GM12878 (cell line): ENCODE data around the gene SUB1. TPM values are rescaled to one million over a fixed set of nuclear protein-coding genes. Genes with fewer than 3 reads are reported as not detected.

ENCODE experiments used
- ATAC-seq: fragments of 200-7000 bp; cut with Tn5 transposase; 3 replicates; pipeline ENCODE4 v1.9.1; 2020; ENCODE audit warnings: mild to moderate bottlenecking, moderate library complexity
- BruUV-seq: library from RNA; stranded (reverse); fragments of 400-500 nt; replicated peaks from 2 replicates; lab custom pipeline; 2021; lab: Mats Ljungman, UMichigan
- CTCF ChIA-PET: fragments of 300-600 bp; sonication (Branson Sonifier 250); formaldehyde crosslinking; extraction: SDS; loops from one replicate; lab custom pipeline; 2021; ENCODE audit warnings: inconsistent platforms; lab: Yijun Ruan, JAX
- POLR2A ChIA-PET: fragments of 350-600 bp; formaldehyde crosslinking; extraction: SDS; loops from one replicate; lab custom pipeline; 2021; ENCODE audit warnings: inconsistent platforms; lab: Charles Lee
- RAD21 ChIA-PET: fragments of 300-600 bp; sonication (Branson Sonifier 250); formaldehyde crosslinking; loops from one replicate; lab custom pipeline; 2023; ENCODE audit warnings: antibody characterized with exemption; ENCODE audit not compliant: unreplicated experiment; lab: Charles Lee
- SMC1A ChIA-PET: fragments of 300-600 bp; sonication (Branson Sonifier 250); formaldehyde crosslinking; loops from one replicate; lab custom pipeline; 2023; ENCODE audit not compliant: unreplicated experiment, uncharacterized antibody; lab: Charles Lee
- DNase-seq: peaks from one replicate; pipeline ENCODE4 v3.0.0-alpha.2; 2011; ENCODE audit warnings: low read depth, low spot score
- FAIRE-seq: peaks from 3 replicates; lab custom pipeline; 2011; peaks lifted over from hg19 to GRCh38; lab: Jason Lieb, UNC
- H2AFZ ChIP-seq: 2 replicates; pipeline ENCODE4 v1.6.0; 2011; ENCODE audit warnings: low read depth, low read length, control low read depth; ENCODE audit not compliant: control insufficient read depth
- H3K27ac ChIP-seq: 2 replicates; pipeline ENCODE4 v1.5.1; 2011; ENCODE audit warnings: control low read depth; ENCODE audit not compliant: control insufficient read depth, insufficient read depth
- H3K27me3 ChIP-seq, 2 experiments: replicated peaks in 1 of 2; 2 replicates each; pipeline versions ENCODE4 v1.6.0 to v1.6.1; 2011; ENCODE audit warnings: low read length in 1 of 2; ENCODE audit not compliant: control insufficient read depth in 2 of 2, insufficient read depth in 2 of 2
- H3K36me3 ChIP-seq, 2 experiments: 2 replicates each; pipeline ENCODE4 v1.5.1; 2011; ENCODE audit warnings: low read length in 1 of 2; ENCODE audit not compliant: control insufficient read depth in 2 of 2, insufficient read depth in 2 of 2
- H3K4me1 ChIP-seq: 2 replicates; pipeline ENCODE4 v1.6.1; 2011; ENCODE audit warnings: mild to moderate bottlenecking, low read length, moderate library complexity, mixed read lengths; ENCODE audit not compliant: control insufficient read depth, insufficient read depth
- H3K4me2 ChIP-seq: 2 replicates; pipeline ENCODE4 v1.6.0; 2011; ENCODE audit warnings: control low read depth; ENCODE audit not compliant: control insufficient read depth, insufficient read depth
- H3K4me3 ChIP-seq: fragments of 200-600 bp; sonication (generic); 2 replicates; pipeline ENCODE4 v1.5.1; 2016
- H3K79me2 ChIP-seq: 2 replicates; pipeline ENCODE4 v1.6.0; 2011; ENCODE audit warnings: low read length; ENCODE audit not compliant: control insufficient read depth, insufficient read depth
- H3K9ac ChIP-seq: 2 replicates; pipeline ENCODE4 v1.8.0; 2011; ENCODE audit warnings: low read length, control low read depth, mixed read lengths; ENCODE audit not compliant: control insufficient read depth, insufficient read depth
- H3K9me3 ChIP-seq: replicated peaks from 3 replicates; pipeline ENCODE4 v1.5.1; 2011; ENCODE audit warnings: mild to moderate bottlenecking, low read length; ENCODE audit not compliant: control insufficient read depth, insufficient read depth
- H4K20me1 ChIP-seq: 2 replicates; pipeline ENCODE4 v1.6.0; 2011; ENCODE audit not compliant: control insufficient read depth, insufficient read depth
- CUX1 ChIP-seq: IDR thresholded peaks from 2 replicates; pipeline ENCODE4 v1.6.1; 2012; ENCODE audit warnings: improper control_type of control experiment, low read depth, low read length; ENCODE audit not compliant: insufficient replicate concordance
- FOXM1 ChIP-seq: IDR thresholded peaks from 2 replicates; pipeline ENCODE4 v1.6.1; 2012; ENCODE audit warnings: low read depth, mild to moderate bottlenecking, inconsistent platforms, low read length, moderate library complexity
- MXI1 ChIP-seq: fragments of 150-350 bp; IDR thresholded peaks from 2 replicates; pipeline ENCODE4 v1.6.1; 2011; ENCODE audit warnings: low read depth, mild to moderate bottlenecking, inconsistent platforms, low read length, improper control_type of control experiment
- NFYB ChIP-seq: IDR thresholded peaks from 2 replicates; pipeline ENCODE4 v1.6.1; 2011; ENCODE audit warnings: low read depth, mild to moderate bottlenecking, low read length, improper control_type of control experiment, moderate library complexity; ENCODE audit not compliant: insufficient read depth
- STAT3 ChIP-seq: IDR thresholded peaks from 2 replicates; pipeline ENCODE4 v1.6.1; 2011; ENCODE audit warnings: low read depth, low read length, improper control_type of control experiment
- TCF3 ChIP-seq: IDR thresholded peaks from 2 replicates; pipeline ENCODE4 v1.6.1; 2012; ENCODE audit warnings: low read depth, mild to moderate bottlenecking, low read length, borderline replicate concordance; ENCODE audit not compliant: insufficient read depth
- ZNF384 ChIP-seq: IDR thresholded peaks from 2 replicates; pipeline ENCODE4 v1.6.1; 2012; ENCODE audit warnings: low read depth, mild to moderate bottlenecking, low read length, improper control_type of control experiment, borderline replicate concordance
- ZNF687 ChIP-seq: fragments of 450-650 bp; IDR thresholded peaks from 2 replicates; pipeline ENCODE4 v1.6.1; 2017; ENCODE audit warnings: mild to moderate bottlenecking, moderate library complexity
- WGBS: methylation state at CpG from one replicate; pipeline ENCODE4 v1.1.6; 2016; ENCODE audit warnings: low lambda C conversion rate; ENCODE audit not compliant: insufficient replicate concordance, insufficient coverage; ENCODE audit errors: missing lambda C conversion rate; 5-methylcytosine and 5-hydroxymethylcytosine counted together
- in situ Hi-C: fragments of 300-500 bp; cut with MboI; formaldehyde crosslinking; loops from 9 replicates; pipeline ENCODE4 v1.14.3; 2018; ENCODE audit warnings: mixed read lengths
- intact Hi-C: fragments of 100-400 bp; cut with micrococcal nuclease; formaldehyde crosslinking; loops from one replicate; pipeline ENCODE4 v1.14.2; 2022; ENCODE audit not compliant: unreplicated experiment
- polyA plus RNA-seq, 11 experiments: library from polyadenylated mRNA; depleted of rRNA in 4 of 11; unstranded in 6 of 11; stranded (reverse) in 5 of 11; fragments of >200 nt; fragmentation: Nextera tagmentation in 4 of 11; fragmentation: Illumina TruSeq in 1 of 11; extraction: Ambion mirVana in 4 of 11; extraction: Trizol in 1 of 11; gene quantifications; 1 replicate in 1 of 11; 2 replicates in 10 of 11; pipeline versions ENCODE4 v1.2.1 to v1.2.3, GENCODE V29; 2011 to 2016; ENCODE audit warnings: inconsistent platforms in 2 of 11, missing spikeins in 2 of 11, low read depth in 1 of 11
- total RNA-seq, 4 experiments: library from RNA; depleted of rRNA in 3 of 4; stranded (reverse); fragments of >200 nt in 3 of 4; fragmentation: Illumina TruSeq in 1 of 4; extraction: Trizol in 1 of 4; gene quantifications; 2 replicates each; pipeline versions ENCODE4 v1.2.1 to v1.2.3, GENCODE V29; 2013 to 2021

SUB1 gene
- total and polyA plus RNA-seq, 10 of the 15 experiments (the other 5 are each of a cell fraction or from before 2014, with no cell fraction given): 468 to 2,785 (median 1,145) TPM

GRCh38 chr5:32630867-32631491 lies 45.6 kb downstream of the SUB1 start:
- no peak overlapping the region for H2AFZ ChIP-seq
- H3K27ac ChIP-seq: no peak overlapping the region
- no peak overlapping the region for H3K9ac ChIP-seq
- ChIA-PET POLR2A (interaction anchor here (1.4 kb wide), 1 partner anchor 9 kb away, joined by 4 read pairs; no protein-coding TSS in a partner anchor), RAD21 (no interaction called here), SMC1A (interaction anchor here (0.6 to 1.2 kb wide), 3 partner anchors 9 to 278 kb away, joined by 3 read pairs; no protein-coding TSS in a partner anchor)
- in situ Hi-C loops (no loop called here), intact Hi-C loops (no loop called here)
- no TSS peak for BruUV-seq
- no peaks in the 10 kb centered on the region for H3K27me3 ChIP-seq
- H3K4me1 ChIP-seq: no peaks in the 10 kb centered on the region
- ATAC-seq (no peak), FAIRE-seq (no peak)
- H3K4me3 ChIP-seq: no peak overlapping the region
- WGBS: 41% methylated on average over 5 of the region's 5 CpGs
- no peaks in the 10 kb centered on the region for H3K36me3 ChIP-seq
- H3K4me2 ChIP-seq: no peak overlapping the region
- TF ChIP-seq CUX1 (no peak), NFYB (no peak), ZNF687 (no peak), TCF3 (no peak), FOXM1 (no peak), ZNF384 (no peak), MXI1 (no peak), STAT3 (no peak)
- TF ChIP-seq, all 136 proteins: peak for 0
- H3K79me2 ChIP-seq: no peaks in the 10 kb centered on the region
- CTCF ChIA-PET: interaction anchor here (1.1 to 1.9 kb wide), 4 partner anchors 41 to 404 kb away, joined by 3 to 6 read pairs (median 4); no protein-coding TSS in a partner anchor
- H4K20me1 ChIP-seq: no peaks in the 10 kb centered on the region
- no peaks in the 10 kb centered on the region for H3K9me3 ChIP-seq
- DNase-seq: no peak
